Mucosa of gallbladder (tissue), 1 donor: ENCODE measurements around the gene CYP27A1. TPM values are rescaled to one million over a fixed set of nuclear protein-coding genes. Genes with fewer than 3 reads are reported as not detected.

Experiments
- DNase-seq: peaks from one replicate; pipeline ENCODE4 v3.0.0-alpha.2; 2020; ENCODE audit warnings: low spot score
- total RNA-seq: library from RNA; stranded (reverse); gene quantifications from one replicate; pipeline ENCODE4 v1.2.1, GENCODE V29; 2021
- donor health status: DM: no; HTN: no; CAD: no.

CYP27A1 gene
- total RNA-seq, 1 donor from 2014 or later: 20.4 TPM

DNA sequence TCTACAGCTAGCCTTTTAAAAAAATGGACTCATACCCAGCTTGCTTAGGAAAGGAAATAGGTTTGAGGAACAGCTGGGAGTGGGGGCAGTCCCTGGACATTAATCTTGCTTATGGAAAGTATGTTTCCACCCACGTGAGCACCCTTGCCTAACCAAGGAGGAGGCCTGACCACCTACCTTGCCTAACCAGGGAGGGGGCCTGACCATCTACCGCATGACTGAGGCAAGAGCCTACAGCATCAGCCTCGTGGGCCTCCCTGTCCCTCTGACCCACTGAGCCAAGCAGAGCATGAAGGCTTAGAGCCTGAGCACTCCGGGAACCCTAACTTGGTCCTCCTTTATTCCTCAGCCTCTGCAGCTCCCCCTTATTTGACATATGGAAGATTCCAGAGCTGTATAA, 29.4 kb downstream of the CYP27A1 start:
- no peak for DNase-seq

- DNase-seq: no peak
These were observed 30.3 kb downstream of the CYP27A1 start for GRCh38 chr2:218812096-218812815.

GRCh38 chr2:218812861-218813260, 30.9 kb downstream of the CYP27A1 start:
- DNase-seq: no peak

- peak; percentile 32 for DNase-seq
These were observed 32.0 kb downstream of the CYP27A1 start for GRCh38 chr2:218813771-218814460.

DNA sequence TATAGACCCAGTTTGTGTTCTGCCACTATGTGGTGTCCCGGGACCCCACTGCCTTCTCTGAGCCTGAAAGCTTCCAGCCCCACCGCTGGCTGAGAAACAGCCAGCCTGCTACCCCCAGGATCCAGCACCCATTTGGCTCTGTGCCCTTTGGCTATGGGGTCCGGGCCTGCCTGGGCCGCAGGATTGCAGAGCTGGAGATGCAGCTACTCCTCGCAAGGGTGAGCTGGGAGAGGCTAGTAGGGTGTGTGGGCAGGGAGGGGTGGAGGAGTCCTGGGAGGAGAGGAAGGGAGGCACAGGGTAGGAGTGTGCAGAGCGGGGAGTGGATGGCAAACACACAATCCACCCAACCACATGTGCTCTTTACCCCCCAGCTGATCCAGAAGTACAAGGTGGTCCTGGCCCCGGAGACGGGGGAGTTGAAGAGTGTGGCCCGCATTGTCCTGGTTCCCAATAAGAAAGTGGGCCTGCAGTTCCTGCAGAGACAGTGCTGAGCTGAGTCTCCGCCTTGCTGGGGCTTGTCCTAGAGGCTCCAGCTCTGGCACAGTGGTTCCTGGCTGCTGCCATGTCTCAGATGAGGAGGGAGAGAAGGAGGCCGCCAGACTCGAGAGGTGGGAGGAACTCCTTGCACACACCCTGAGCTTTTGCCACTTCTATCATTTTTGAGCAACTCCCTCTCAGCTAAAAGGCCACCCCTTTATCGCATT, 32.7 kb downstream of the CYP27A1 start:
- DNase-seq: no peak

DNA sequence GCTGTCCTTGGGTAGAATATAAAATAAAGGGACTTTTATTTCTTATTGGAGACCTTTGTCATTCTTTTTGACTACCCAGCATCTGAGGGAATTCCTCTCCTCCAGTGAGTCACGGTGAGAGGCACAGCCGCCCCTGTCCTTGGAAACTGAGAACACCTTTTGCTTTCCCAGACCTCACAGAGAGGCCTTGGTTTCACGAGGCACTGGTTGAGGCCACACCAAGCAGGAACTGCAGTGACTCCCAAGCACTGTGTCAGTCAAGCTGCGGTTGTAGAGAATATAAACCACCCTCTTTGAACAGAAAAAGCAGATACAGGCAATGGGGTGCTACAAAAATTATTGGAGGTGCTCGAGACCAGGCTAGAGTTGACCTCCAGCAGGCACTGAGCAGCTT, 33.3 kb downstream of the CYP27A1 start:
- DNase-seq: no peak

DNA sequence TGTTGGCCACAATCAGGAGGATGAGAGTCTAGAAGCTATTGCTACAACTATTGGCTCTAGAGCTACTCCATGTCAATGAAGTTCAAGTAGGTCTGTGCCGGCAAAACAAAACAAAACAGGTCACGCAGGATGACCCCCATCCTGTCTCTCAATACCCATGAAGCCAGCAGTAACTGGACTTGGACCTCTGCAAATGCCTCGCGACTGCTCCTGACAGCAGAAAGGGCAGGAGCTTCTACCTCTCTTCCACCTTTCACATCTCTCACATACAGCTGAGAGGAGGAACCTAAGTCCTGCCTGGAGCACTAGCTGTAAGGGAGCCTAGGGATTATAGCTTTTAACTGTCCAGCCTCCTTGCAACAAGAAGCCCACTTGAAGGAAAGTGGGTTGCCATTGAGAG, 33.7 kb downstream of the CYP27A1 start:
- DNase-seq: peak; percentile 39

DNA sequence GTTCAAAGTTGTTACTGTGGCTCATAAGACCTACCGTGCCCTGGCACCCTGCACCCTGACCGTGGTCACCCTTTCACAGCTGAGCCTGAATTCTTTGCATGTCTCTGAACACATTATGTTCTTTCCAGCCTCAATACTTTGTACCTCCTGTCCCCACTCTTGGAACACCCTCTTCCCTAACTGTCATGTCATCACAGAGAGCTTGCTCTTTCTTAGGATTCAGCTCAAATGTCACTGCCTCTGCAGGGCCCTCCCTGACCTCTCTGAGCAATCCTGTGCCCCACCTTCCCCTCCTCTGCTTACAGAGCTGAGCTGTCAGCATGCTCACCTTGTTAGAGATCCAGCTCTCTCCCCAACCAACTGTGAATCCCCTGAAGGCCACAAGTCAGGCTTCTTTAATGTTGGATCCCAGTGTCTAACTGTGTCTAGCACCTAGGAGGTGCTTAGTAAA, 34.6 kb downstream of the CYP27A1 start:
- DNase-seq: no peak

- DNase-seq: no peak
These were observed 37.1 kb downstream of the CYP27A1 start for GRCh38 chr2:218819093-218819492.

- no peak for DNase-seq
These were observed 38.9 kb downstream of the CYP27A1 start for GRCh38 chr2:218820746-218821369.

GRCh38 chr2:218821605-218822211, 39.8 kb downstream of the CYP27A1 start:
- no peak for DNase-seq

DNA sequence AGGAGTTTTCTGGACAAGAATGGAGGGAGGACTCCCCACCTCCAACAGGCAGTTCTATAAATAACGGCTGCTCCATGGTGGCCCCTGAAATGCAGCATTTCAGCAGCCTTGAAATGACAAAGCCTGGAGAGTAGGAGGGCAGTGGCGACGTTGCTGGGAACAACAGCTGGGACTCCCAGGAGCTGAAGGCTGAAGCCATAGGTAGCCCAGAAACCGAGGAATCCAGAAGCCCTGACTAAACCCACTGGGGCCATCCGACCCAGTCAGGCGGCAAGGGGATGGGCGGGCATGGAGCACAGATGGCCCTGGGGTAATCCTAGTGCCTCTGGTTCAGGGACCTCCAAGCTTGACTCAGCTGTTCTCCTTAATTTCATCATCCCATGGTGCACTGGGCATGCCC, 40.7 kb downstream of the CYP27A1 start:
- DNase-seq: no peak

DNA sequence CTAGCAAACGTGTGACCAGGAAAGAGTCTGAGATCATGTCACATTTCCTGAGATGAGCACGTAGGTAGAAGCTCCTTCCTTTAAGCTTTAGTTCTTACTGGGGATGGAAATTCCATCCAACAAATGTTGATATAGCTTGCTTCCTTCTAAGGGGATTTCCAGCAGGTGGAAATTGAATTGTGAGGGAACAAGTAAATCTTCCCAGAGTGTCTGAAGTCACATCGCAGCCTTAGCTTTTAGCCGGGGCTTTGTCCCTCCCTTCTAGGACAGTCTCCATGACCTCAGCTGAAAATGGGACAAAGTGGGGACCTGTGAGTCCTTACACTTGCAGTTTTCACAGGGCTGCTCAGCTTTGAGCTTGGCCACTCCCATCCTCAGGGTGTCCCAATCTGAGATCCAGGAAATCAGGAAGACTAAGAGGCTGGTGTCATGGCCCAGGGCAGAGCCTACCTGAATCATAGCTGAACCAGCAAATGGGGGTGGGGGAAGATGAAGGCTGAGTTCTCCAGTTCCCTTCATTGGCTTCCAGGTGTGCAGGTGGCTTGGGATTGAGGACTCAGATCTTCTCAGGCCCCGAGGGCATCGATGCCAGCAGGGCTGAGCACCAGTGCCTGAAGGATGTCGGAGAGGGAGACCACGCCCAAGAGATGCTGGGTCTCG, 41.4 kb downstream of the CYP27A1 start:
- no peak for DNase-seq

DNA sequence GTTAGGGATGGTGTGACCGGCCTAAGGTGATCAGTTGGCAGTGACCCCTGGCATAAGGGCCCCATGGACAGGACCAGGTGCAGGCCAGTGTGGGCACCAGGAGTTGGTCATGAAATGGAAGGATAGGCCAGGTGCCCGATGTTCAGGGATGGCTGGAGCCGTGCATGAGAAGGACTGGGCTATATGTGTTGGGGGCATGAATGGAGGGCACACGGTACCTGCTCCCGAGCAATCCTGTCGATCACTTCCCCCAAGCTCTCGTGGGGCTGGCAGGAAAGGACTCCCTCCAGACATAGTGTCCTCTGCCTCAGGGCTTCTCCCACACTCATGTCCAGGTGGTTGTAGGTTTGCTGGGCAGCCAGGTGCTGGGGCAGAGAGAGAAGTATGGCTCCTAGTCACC, 42.1 kb downstream of the CYP27A1 start:
- DNase-seq: no peak

DNA sequence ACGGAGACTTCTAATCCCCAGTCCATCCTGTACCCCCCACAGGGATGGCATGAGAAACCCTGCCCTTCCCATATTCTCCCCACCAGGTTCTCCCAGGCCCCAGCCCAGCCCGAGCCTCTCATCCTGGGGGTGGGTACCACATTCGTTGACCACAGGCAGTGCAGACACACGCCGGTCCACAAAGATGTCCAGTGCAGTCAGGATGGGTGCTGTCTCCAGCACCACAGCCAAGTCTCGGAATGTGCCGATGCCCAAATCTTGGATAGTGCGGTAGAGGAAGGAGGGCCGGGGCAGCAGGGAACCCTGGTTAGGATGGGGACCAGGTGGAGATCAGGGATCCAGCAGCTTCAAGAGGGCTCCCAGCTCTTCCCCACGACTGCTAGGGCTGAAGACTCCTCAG, 44.8 kb downstream of the CYP27A1 start:
- no peak for DNase-seq

DNA sequence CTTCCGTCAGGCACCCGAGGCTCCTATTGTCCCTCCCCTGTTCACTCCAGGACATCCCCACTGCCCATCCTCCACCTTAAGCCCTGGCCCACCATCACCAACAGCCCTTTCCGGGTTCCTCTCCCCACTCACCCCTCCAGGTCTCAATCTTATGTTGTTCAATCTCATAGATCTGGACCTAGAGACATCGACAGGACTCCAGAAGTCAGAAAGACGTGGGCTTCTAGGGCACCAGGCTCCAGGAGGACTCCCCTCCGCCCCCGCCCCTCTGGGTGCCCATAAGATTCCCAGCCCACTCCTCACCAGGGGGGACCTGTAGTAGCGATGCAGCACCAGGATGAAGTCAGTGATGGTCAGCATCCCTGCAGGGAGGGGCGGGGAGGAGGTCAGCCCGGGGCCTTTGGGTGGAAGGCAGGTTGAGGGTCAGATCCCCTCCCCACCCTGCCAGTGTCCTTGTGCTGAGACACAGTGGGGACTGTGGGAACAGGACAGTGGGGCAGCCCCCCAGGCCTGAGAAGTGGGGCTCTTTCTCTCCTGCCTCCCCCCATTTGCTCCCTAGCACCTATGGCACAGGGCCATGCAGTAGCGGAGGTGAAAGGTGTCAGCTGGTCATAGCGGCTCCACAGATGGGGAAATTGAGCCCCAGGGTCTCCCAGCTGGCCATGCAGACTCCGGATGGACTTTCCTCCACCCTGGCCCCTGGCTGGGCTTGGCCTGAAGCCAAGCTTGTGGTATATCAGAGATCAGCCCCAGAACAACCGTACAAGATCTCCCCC, 45.9 kb downstream of the CYP27A1 start:
- DNase-seq: no peak

GRCh38 chr2:218828477-218828778, 46.5 kb downstream of the CYP27A1 start:
- DNase-seq: no peak

- no peak for DNase-seq
These were observed 48.0 kb downstream of the CYP27A1 start for GRCh38 chr2:218829868-218830451.

GRCh38 chr2:218830526-218831306, 48.8 kb downstream of the CYP27A1 start:
- DNase-seq: no peak
